ENCODE results near the gene LRRC53. TPM values are rescaled to one million over a fixed set of nuclear protein-coding genes. Genes with fewer than 3 reads are reported as not detected.

The LRRC53 gene
- total RNA-seq, 1 experiment from 2014 or later: not detected

GRCh38 chr1:74523873-74524480, 11.6 kb upstream of the LRRC53 start:
- TF ChIP-seq CTCF (conservative IDR thresholded peaks at IDR 0.05; ENCODE audit: low read depth, low read length): no peak
- no peak for TF ChIP-seq EZH2 (IDR thresholded peaks at IDR 0.05; ENCODE audit: borderline replicate concordance, low read depth, low read length, poor library complexity, severe bottlenecking)
- BruUV-seq (replicated peaks): no TSS peak
- no peaks in the 10 kb centered on the region for H3K36me3 ChIP-seq (ENCODE audit: insufficient read depth, low read length, poor library complexity, severe bottlenecking)

GRCh38 chr1:74522148-74522547, 9.7 kb upstream of the LRRC53 start:
- POLR2A ChIA-PET (ENCODE audit: low non-redundant PET): no interaction called here
- Histone ChIP-seq H3K9me3 (ENCODE audit: low read depth, low read length, poor library complexity, severe bottlenecking) (no peaks in the 10 kb centered on the region), H3K36me3 (ENCODE audit: insufficient read depth, low read length, poor library complexity, severe bottlenecking) (no peaks in the 10 kb centered on the region), H3K27me3 (replicated peaks; ENCODE audit: insufficient read depth, low read depth, low read length, poor library complexity) (peaks cover 12% of the 10 kb centered on the region), H3K4me3 (ENCODE audit: low read depth, low read length, poor library complexity, severe bottlenecking) (no peak overlapping the region), H3K27ac (ENCODE audit: low read depth, low read length, poor library complexity, severe bottlenecking) (no peak overlapping the region), H3K4me1 (ENCODE audit: insufficient read depth, low read length, poor library complexity, severe bottlenecking) (no peaks in the 10 kb centered on the region)
- CTCF ChIA-PET: no interaction called here
- DNase-seq (ENCODE audit: low spot score): no peak
- BruUV-seq (replicated peaks): no TSS peak
- intact Hi-C loops (cut with micrococcal nuclease; ENCODE audit: unreplicated experiment): no loop called here
- TF ChIP-seq CTCF (conservative IDR thresholded peaks at IDR 0.05; ENCODE audit: low read depth, low read length) (no peak), EZH2 (IDR thresholded peaks at IDR 0.05; ENCODE audit: borderline replicate concordance, low read depth, low read length, poor library complexity, severe bottlenecking) (no peak)

More at GRCh38 chr1:74523873-74524480, 11.6 kb upstream of the LRRC53 start:
- ChIA-PET CTCF (no interaction called here), POLR2A (ENCODE audit: low non-redundant PET) (no interaction called here)
- intact Hi-C loops (cut with micrococcal nuclease; ENCODE audit: unreplicated experiment): no loop called here
- no peaks in the 10 kb centered on the region for H3K4me1 ChIP-seq (ENCODE audit: insufficient read depth, low read length, poor library complexity, severe bottlenecking)
- no peak for DNase-seq (ENCODE audit: low spot score)
- peaks cover 12% of the 10 kb centered on the region for H3K27me3 ChIP-seq (replicated peaks; ENCODE audit: insufficient read depth, low read depth, low read length, poor library complexity)
- no peaks in the 10 kb centered on the region for H3K9me3 ChIP-seq (ENCODE audit: low read depth, low read length, poor library complexity, severe bottlenecking)
- H3K4me3 ChIP-seq (ENCODE audit: low read depth, low read length, poor library complexity, severe bottlenecking): no peak overlapping the region
- no peak overlapping the region for H3K27ac ChIP-seq (ENCODE audit: low read depth, low read length, poor library complexity, severe bottlenecking)

- DNase-seq (ENCODE audit: low spot score): no peak
- ChIA-PET CTCF (no interaction called here), POLR2A (ENCODE audit: low non-redundant PET) (no interaction called here)
- intact Hi-C loops (cut with micrococcal nuclease; ENCODE audit: unreplicated experiment): no loop called here
- Histone ChIP-seq H3K4me3 (ENCODE audit: low read depth, low read length, poor library complexity, severe bottlenecking) (no peak overlapping the region), H3K27me3 (replicated peaks; ENCODE audit: insufficient read depth, low read depth, low read length, poor library complexity) (peaks cover 23% of the 10 kb centered on the region), H3K27ac (ENCODE audit: low read depth, low read length, poor library complexity, severe bottlenecking) (no peak overlapping the region), H3K9me3 (ENCODE audit: low read depth, low read length, poor library complexity, severe bottlenecking) (no peaks in the 10 kb centered on the region), H3K36me3 (ENCODE audit: insufficient read depth, low read length, poor library complexity, severe bottlenecking) (no peaks in the 10 kb centered on the region), H3K4me1 (ENCODE audit: insufficient read depth, low read length, poor library complexity, severe bottlenecking) (no peaks in the 10 kb centered on the region)
- TF ChIP-seq EZH2 (IDR thresholded peaks at IDR 0.05; ENCODE audit: borderline replicate concordance, low read depth, low read length, poor library complexity, severe bottlenecking) (no peak), CTCF (conservative IDR thresholded peaks at IDR 0.05; ENCODE audit: low read depth, low read length) (no peak)
- BruUV-seq (replicated peaks): no TSS peak
Observed at GRCh38 chr1:74517599-74518051, 5.2 kb upstream of the LRRC53 start.
